Measurements from ENCODE around the gene SCGB1A1.

DNA sequence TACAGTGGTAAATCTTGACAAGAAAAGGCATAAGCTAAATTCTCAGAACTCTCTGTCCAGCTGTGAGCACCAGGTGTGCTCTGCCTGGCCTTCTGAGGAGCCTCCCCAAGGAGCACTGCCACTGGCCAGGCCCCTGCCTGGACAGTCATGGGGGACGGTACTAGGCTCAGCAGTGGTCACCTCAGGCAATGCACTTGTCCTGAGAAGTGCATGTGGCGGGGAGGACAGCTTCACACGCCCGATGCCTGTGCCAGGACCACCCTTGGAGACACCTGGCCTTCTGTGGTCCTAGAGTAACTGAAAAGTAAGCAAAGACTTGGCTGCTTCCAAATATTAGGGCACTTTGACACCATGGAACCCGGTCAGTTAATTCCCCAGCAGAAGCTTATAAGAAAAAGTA is 28.6 kb upstream of the SCGB1A1 start:
- TF ChIP-seq TAF1 (IDR thresholded peaks at IDR 0.05; ENCODE audit: low read depth, low read length): no peak
- no peak for TF ChIP-seq POLR2A (IDR thresholded peaks at IDR 0.05; ENCODE audit: low read depth, low read length)

Measured in GM12891 (cell line).